HL-60/S4 treated with phorbol 12-myristate 13-acetate at 8.2 ng/mL for 4 days and 3 days (cell line): ENCODE data around the gene ARID3B.

ENCODE experiments used
- in situ Hi-C: fragments of 300-500 bp; cut with MboI; formaldehyde crosslinking; loops from 2 replicates; pipeline ENCODE4 v1.15.0; 2022; ENCODE audit warnings: low sequenced_read_pairs

The ARID3B gene

DNA sequence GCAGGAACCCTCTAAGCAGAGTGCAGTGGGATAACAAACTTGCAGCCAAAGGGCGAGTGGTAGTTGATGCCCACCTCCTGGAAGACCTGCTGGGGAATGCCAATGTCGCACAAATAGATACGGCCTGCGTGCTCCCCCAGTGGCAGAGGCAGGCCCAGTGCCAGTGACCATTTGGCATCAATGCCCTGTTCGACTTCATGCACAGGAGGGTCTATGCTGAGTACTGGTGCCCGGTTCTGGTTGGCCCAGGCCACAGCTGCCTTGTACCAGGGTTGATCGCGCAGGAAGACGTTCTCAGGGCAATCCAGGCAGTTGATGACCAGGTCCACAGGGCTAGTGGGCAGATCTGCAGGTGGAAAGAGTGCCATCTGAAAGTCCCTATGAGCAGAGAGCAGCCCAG is 91.6 kb downstream of the ARID3B start:
- in situ Hi-C loops, result loop anchor here (10.0 kb wide), 1 partner anchor 312 kb away; no protein-coding TSS in a partner anchor

DNA sequence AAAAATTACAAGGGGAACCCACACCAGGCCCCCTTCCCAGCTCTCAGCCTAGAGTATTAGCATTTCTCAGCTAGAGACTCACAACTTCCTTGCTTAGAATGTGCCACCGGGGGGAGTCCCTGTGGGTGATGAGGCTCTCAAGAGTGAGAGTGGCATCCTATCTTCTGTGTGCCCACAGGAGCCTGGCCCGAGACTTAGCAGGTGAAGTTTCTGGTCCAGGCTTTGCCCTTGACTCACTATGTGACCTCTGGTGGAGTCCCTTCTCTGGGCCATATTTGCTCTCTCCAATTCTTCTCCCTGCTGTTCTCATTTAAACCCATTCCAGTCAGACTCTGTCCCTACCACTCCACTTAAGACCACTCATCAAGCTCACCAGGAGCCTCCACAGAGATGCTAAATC is 92.8 kb downstream of the ARID3B start:
- in situ Hi-C loops, result loop anchor here (10.0 kb wide), 1 partner anchor 311 kb away; no protein-coding TSS in a partner anchor

DNA sequence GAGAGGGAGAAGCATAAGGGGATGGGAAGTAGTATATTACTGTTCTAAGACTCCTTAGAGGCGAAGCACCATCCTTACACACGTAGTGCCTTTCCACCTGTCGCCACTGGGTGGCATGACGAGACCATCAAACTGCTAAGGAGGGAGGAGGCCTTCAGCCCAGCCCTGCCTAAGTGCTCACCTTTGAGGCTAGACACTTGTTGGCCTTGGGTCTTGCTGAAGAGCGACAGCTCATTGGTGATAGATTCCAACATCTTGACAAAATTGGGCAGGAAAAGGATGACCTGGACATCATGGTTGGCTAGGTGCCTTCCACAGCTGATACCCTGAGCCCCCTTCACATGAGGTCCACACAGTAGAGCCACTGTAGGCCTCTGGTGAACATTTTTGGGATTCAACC is 94.2 kb downstream of the ARID3B start:
- in situ Hi-C loops, result loop anchor here (10.0 kb wide), 1 partner anchor 310 kb away; no protein-coding TSS in a partner anchor

DNA sequence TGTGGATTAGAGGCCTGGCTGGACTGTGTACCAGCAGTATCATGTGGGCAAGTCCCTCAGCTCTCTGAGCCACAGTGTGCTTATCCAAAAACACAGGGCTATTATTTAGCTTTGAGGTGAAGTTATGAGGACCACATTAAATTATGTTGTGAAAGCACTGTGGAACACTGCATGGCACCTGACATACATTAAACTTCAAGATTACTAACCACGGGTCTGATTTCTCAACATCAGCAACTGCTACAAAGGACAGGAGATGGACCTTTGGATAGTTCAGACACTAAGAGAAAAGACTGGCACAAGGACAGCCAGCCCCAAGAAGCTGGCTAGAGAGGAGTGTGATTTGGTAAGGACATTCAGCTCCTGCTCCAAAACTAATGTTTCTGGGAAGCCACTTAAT is 96.0 kb downstream of the ARID3B start:
- in situ Hi-C loops, result loop anchor here (10.0 kb wide), 1 partner anchor 308 kb away; no protein-coding TSS in a partner anchor

DNA sequence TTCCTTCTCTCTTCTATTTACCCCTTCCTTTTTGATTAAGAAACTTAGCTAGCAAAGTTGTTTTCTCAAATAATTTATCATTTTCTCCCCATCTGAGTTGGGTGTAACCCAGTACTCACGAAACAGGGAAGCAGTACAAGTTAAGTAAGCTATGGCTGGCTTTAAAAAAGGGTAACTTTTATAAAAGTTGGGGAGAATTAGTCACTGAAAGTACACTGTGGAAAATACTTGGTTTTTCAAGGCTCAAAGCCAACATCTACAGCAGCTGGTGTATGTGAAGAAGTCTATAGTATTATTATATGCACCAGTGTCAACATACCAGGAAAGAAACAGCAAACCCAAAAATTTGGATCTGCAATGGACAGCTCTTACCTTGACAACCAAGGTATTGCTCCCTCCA is 100.1 kb downstream of the ARID3B start:
- in situ Hi-C loops, result loop anchor here (10.0 kb wide), 1 partner anchor 114 kb away; no protein-coding TSS in a partner anchor

DNA sequence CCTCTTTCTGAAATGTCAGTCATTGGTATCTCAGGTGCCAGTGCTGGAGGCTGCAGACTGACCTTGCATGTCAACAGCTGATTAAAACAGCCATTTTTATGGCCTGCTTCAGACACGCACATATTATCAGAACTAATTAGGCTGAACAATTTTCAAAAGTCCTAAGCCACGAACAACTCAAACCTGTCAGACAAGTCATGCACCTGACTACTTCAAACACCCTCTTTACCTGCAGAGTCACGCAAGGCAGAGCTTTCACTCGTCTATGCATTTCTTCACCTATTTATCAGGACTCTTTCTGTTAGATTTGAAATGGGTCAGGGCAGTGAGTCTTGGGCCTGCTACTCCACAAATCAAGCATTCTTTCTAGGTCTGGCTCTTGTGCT is 101.3 kb downstream of the ARID3B start:
- in situ Hi-C loops, result loop anchor here (10.0 kb wide), 1 partner anchor 112 kb away; no protein-coding TSS in a partner anchor

DNA sequence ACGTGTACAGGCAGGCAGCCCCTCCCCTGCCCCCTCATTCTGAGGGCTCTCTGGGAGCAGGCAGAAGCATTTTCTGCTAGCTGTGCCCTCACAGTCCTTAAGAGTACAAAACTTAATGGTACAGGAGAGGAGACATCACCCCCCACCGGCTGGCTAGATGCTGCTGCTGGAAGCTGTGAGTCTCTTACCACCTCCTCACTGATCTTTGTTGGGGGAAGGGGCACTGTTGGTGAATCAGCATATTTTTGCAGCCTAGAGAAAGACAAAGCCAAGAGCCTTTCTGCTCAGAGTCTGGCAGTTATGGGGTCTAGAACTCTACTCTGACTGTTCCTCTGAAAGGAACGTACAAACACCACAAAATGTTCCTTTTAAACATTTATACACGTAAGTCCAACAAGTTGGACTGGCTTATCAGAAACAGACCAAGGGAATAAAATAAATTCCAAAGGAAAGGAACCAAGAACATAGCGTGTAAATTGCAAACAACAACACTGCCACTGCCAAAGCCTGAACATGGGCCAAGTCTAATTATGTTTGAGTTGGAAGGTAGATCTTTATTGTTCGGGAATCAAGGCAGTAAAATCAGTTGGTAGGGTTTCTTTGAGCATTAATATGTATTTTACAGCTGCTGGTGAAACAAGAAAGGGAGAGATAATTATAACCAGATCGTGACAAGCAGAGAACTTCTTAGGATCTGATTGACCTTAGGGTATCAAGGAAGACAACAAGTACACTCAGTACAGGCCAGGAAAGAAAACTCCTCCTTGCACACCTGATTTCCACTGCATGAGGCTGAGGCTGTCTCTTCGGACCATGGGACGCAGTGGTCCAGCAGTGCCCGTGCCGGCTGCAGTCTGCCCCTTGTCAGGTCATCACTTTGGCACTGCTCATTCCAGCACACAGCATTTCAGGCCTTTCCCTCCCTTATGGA is 102.0 kb downstream of the ARID3B start:
- in situ Hi-C loops, result loop anchor here (10.0 kb wide), 1 partner anchor 112 kb away; no protein-coding TSS in a partner anchor

DNA sequence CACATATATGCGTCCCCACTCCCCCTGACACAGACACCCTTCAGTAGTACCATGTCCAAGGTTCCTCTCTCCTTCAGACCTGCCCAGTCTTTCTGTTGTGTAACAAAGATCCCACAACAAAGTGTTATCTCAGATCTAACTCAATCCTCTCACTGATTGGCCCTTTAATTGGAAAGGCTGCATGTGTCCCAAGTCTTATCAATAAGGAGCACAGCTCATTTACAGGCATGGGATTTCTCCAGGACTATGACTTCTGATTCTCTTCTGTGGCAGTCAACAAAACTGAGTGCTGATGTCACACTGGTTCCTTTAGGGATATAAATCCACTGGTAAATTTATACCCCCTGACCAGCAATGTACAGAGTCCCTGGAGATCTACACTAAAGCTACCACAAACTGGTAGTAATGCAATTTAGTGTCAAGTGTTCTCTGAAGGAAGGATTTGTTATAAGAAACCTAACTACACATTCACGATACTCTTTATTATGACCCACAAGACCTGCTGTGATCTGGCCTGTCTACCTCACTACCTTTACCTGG is 102.7 kb downstream of the ARID3B start:
- in situ Hi-C loops, result loop anchor here (10.0 kb wide), 1 partner anchor 111 kb away; no protein-coding TSS in a partner anchor

DNA sequence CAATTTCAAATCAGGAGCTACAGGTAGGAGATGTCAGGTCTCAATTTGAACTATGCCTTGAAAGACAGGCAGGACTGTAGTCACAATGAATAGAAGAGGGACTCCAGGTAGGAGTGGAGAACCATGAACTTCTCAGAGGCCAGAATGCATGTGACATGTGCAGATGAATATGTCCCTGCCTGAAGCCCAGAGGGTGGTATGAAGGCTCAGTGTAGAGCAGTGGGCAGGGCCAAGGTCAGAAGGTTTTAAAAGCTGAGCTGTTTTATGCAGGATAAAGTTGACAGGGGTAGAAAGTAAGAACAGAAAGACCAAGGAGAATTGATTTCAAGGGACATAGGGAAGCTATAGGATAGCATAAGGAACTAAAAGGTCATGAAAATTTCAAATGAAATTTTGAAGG is 105.5 kb downstream of the ARID3B start:
- in situ Hi-C loops, result loop anchor here (10.0 kb wide), 1 partner anchor 108 kb away; no protein-coding TSS in a partner anchor
